ENCODE measurements around the gene DIAPH2.

Gene DIAPH2

GRCh38 chrX:97210501-97210900 lies 525.9 kb downstream of the DIAPH2 start:
- no peak for FAIRE-seq

DNA sequence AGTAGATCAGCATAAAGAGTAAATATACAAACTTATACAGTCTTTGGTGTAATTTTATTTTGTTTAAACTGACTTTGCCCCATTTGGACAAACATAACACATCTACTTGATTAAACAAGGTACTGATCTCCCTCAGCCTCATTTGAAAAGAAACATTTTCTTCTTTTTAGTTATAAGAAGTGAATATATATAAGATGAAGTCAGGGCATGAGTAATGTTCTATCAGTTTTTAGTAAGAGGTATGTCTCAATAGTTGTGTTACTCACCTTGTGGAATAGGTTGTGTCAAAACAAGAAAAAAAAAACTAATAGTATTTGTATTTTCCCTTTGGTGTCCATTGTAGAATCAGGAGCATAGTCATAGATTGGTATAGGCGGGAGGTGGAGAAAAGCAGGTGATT lies 526.4 kb downstream of the DIAPH2 start:
- no peak for FAIRE-seq

DNA sequence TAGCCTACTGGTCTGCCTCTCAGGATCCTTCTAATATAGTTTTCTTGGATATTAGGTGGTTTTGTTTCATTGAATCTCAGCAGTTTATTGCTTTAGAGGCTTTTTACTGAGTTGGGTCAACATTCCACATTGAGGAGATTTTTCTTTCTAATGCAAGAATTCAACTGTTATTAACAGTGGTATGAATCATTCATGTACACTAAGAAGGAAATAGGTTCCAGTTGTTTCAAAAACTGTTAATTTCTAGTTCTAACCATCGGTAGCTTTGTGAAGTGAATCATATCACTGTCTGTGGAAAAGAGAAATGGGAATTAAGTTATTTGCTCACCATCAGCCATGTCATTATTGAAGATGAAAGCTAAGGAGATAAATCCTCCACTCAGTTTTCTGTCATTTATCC lies 530.5 kb downstream of the DIAPH2 start:
- FAIRE-seq: no peak

DNA sequence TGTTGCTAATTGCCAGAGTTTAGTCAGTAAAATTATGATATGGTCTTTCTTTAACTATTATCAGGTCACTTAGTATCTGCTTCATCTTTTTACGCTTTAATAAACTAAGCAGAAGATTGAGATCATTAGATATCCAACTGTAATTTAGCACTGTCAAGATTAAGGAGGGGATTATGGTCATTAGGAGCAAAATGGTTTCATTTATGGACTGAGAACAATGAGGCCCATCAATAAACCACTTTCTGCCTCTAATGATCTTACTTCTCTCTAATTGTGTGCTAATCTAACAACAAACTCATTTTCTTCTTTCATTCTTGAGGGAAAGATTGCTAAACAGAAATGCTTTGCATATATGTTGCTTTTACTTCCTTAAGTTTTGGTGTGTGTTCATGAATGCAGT lies 539.5 kb downstream of the DIAPH2 start:
- FAIRE-seq: no peak

GRCh38 chrX:97229318-97229717 lies 544.7 kb downstream of the DIAPH2 start:
- no peak for FAIRE-seq

- no peak for FAIRE-seq
These were observed 546.3 kb downstream of the DIAPH2 start for GRCh38 chrX:97230948-97231347.

DNA sequence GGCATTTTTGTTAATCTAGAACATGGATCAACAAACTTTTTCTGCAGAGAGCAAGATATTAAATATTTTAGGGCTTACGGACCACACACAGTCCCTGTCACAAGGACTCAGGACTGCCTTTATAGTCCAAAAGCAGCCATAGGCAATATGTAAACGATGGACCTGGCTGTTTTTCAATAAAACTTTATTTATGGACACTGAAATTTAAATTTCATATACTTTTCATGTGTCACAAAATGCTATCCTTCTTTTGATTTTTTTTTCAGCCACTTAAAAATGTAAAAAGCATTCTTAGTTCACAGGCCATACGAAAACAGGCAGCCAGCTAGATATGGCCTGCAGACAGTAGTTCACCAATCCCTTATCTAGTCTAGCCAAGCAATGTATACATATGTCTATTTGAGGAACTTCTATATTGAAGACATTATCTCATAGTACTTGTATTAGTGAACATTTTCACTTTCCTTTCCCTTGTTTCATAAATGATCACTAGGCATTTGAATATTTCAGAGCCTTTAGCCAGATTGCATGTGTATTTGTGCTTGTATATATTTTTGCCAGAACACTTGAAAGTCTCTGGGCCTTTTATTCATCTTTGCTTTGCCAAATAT lies 549.9 kb downstream of the DIAPH2 start:
- no peak for FAIRE-seq

DNA sequence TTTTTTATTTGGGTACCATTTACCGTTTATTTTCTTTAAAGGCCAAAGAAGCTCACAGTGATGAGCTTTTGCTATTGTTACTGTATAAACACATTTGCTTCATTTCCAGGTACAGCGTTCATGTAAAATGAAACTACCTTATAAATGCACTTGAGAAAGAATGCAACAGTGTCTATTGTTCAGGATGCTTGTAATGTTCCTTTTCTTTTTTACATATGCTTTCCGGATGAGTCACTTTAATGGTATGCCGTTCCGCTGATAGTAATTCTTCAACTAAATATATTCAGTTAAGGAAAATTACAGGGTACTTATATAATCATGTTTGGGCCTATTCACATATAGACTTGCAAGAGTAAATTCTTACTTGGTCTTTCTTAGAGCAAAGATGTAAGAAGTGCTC lies 554.0 kb downstream of the DIAPH2 start:
- FAIRE-seq: no peak

- FAIRE-seq: no peak
These were observed 567.5 kb downstream of the DIAPH2 start for GRCh38 chrX:97252111-97252510.

- FAIRE-seq: no peak
These were observed 576.0 kb downstream of the DIAPH2 start for GRCh38 chrX:97260679-97261078.

- no peak for FAIRE-seq
These were observed 581.9 kb downstream of the DIAPH2 start for GRCh38 chrX:97266406-97267121.

DNA sequence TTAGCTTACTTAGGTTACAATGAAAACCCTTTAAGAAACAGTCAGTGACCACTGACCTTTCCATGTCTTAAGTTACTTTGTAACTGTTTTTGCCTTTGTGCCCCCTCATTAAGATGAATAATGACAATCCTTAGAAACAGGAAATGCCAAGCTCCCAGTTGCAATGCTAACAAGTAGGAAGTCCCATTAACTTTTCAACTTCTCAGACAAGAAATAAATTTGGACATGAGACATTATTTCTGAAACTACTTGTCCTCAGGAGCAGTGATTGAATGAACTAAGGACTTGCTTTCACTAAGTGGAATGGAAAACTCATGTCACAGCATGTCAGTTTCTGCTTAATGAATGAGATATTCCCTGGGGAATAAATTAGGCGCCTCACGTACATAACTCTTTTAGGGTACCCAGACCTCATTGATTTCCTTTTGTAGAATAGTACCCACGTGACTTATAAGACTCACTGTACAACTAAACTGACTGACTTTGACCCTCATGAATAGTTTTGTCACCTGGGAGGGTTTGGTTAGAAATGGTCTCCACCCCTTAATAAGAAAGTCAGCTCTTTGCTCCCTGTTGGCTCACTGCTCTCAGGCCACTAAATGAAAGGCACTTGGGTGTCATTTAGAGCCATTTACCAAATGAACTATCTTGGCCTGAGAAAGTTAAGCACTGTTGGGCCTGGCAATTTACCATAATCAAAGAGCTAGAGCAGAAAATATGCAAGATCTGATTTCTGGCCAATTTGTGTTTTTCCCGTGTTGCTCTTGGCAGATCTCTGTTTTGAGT lies 582.9 kb downstream of the DIAPH2 start:
- FAIRE-seq: no peak

DNA sequence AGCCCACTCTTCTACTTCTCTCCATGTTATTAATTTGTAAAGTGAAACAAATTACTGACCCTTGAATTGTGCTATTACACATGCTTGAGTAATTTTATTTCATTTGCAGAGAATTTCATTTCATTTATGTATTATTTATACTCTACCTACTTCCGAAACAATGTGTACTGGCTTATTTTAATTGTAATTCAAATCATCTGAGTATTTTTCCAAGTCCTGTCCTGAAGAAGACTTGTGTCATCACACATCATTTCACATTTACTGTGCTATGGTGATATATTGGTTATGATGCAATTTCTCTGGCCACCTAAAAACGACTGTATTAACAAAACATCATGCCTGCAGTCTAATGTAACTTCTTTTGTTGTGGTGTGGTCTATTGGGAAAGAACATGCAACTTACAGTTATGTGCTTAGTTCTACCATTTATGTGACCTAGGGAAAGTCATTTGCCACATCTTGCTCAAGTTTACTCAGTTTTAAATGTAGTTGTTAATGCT lies 583.6 kb downstream of the DIAPH2 start:
- no peak for FAIRE-seq

- FAIRE-seq: no peak
These were observed 599.9 kb downstream of the DIAPH2 start for GRCh38 chrX:97284531-97284930.

DNA sequence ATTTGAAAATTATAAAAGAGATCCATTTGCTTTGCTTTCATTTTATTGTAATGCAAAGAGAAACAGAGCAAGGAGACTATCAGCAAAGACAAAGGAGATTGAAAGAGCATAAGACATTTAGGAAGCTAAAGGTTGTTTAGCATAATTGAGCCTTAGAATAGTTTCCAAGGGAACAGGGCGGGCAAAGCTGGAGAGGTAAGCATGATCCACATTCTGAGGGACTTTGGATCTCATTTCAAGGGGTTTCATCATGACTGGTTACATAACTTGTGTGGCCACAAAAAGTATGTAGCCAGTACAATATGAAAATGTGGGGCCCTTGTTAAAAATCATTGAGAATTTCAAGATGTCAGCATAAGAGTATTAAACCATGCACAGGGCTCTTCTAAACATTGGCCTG lies 605.6 kb downstream of the DIAPH2 start:
- no peak for FAIRE-seq

DNA sequence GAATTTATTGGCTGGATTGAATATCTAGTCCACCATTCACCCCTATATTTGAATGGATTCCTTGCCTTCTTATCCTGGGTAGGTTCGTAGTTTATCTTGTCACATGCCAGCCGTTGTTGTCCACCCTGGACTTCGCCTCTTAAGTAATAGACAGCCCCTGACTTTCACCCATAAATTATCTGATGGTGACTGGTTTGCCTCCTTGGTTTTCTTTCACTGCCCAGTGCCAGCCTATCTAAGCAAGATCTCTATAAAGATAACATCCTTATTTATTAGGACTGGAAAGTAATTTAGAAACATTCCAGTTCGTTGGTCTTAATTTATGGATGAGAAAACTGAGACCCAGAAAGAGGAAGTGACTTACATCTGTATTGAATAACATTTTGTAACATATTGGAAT lies 609.4 kb downstream of the DIAPH2 start:
- no peak for FAIRE-seq

GRCh38 chrX:97295954-97296353 lies 611.3 kb downstream of the DIAPH2 start:
- no peak for FAIRE-seq

- FAIRE-seq: no peak
These were observed 622.3 kb downstream of the DIAPH2 start for GRCh38 chrX:97306771-97307470.

GRCh38 chrX:97308171-97308570 lies 623.5 kb downstream of the DIAPH2 start:
- FAIRE-seq: no peak

DNA sequence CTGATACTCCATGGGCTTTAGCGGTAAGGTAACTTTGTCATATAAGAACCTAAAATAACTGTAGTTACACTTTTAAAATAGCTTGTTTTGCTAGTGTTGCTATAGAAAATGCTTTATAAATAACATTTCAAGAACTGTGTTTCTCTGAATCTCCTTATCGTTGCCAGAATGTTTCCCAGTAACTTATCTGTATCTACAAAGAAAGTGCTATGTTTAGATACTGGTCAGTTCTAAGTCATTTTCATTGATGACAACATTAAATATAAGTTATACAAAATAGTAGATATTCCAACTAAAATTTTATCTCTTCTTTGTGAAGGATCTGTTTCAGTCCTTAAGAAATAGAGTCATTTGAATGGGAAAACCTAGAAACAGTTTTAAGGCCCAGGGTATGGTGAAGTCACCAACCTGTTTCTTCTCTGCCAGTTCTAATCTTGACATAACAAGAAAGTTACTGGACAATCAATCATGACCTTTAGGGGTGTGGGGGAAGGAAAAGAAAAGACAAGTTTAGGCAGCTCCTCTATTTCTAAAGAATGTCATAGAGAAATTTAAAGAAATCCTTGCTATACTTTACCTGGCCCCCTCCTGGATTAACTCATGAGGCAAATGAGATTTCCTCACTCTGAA lies 625.0 kb downstream of the DIAPH2 start:
- no peak for FAIRE-seq

- FAIRE-seq: no peak
These were observed 625.7 kb downstream of the DIAPH2 start for GRCh38 chrX:97310373-97310772.

GRCh38 chrX:97311066-97311778 lies 626.6 kb downstream of the DIAPH2 start:
- no peak for FAIRE-seq

All from endometrium (tissue), 2 donors.